Ovary (tissue), 9 donors: ENCODE data around the gene PLXNB3. TPM values are rescaled to one million over a fixed set of nuclear protein-coding genes. Genes with fewer than 3 reads are reported as not detected.

ENCODE experiments used
- DNase-seq, 5 donors: peaks; one replicate each; pipeline ENCODE4 v3.0.0-alpha.2; 2019 to 2020
- H3K27ac ChIP-seq, 2 donors: fragments of 200-600 bp; one replicate each; pipeline versions ENCODE4 v1.5.1 to v1.8.0; 2019 to 2022
- H3K27me3 ChIP-seq: fragments of 200-600 bp; one replicate; pipeline ENCODE4 v1.8.0; 2022
- H3K36me3 ChIP-seq: fragments of 200-600 bp; sonication (generic); one replicate; pipeline ENCODE4 v1.5.1; 2019
- H3K4me1 ChIP-seq: one replicate; pipeline ENCODE4 v1.8.1; 2013; ENCODE audit warnings: mild to moderate bottlenecking, moderate library complexity; ENCODE audit not compliant: insufficient read depth
- H3K4me3 ChIP-seq: fragments of 200-600 bp; sonication (generic); one replicate; pipeline ENCODE4 v1.5.1; 2017
- H3K9me3 ChIP-seq, 2 donors: fragments of 200-600 bp in 1 of 2; sonication (generic) in 1 of 2; one replicate each; pipeline versions ENCODE4 v1.5.1 to v1.8.1; 2013 to 2019; ENCODE audit warnings: mild to moderate bottlenecking in 1 of 2, moderate library complexity in 1 of 2
- EP300 ChIP-seq: sonication (generic); formaldehyde crosslinking; IDR thresholded peaks from one replicate; pipeline ENCODE4 v1.6.1; 2017; ENCODE audit warnings: antibody characterized with exemption
- POLR2A ChIP-seq: fragments of 450-650 bp; IDR thresholded peaks from one replicate; pipeline ENCODE4 v1.6.1; 2017; ENCODE audit warnings: antibody characterized with exemption, mild to moderate bottlenecking, moderate library complexity
- WGBS, 3 donors: extraction: QIAGEN DNeasy Blood & Tissue Kit in 1 of 3; methylation state at CpG; one replicate each; pipeline versions ENCODE4 v1.1.5 to v1.1.7; 2013 to 2017; 5-methylcytosine and 5-hydroxymethylcytosine counted together
- intact Hi-C, 4 donors: fragments of 100-400 bp; cut with DNase I; formaldehyde crosslinking; loops; one replicate each; pipeline versions ENCODE4 v1.11.0 to v1.15.1; 2022 to 2023
- polyA plus RNA-seq, 2 donors: library from polyadenylated mRNA; stranded (reverse); fragments of 200-250 nt in 1 of 2; fragments of 350-450 nt in 1 of 2; fragmentation: Illumina TruSeq in 1 of 2; extraction: RNeasy Lipid Tissue Mini Kit (QIAGEN cat#74804) in 1 of 2; gene quantifications; one replicate each; pipeline ENCODE4 v1.2.3, GENCODE V29; 2013 to 2014
- total RNA-seq, 7 donors: library from RNA; depleted of rRNA in 2 of 7; stranded (reverse); fragments of >200 nt in 2 of 7; fragmentation: NEBNext Ultra II Directional in 3 of 7; extraction: Animal tissue kit (Norgen Biotek cat#: 25700) in 3 of 7; gene quantifications; one replicate each; pipeline versions ENCODE4 v1.1.0 to v1.2.4, GENCODE V29; 2016 to 2023
- TF ChIP-seq, protein P1 (sequence below), 3 donors: fragments of 450-650 bp in 2 of 3; fragments of 200-600 bp in 1 of 3; IDR thresholded peaks; one replicate each; pipeline versions ENCODE4 v1.5.1 to v1.8.0; 2016 to 2022; ENCODE audit warnings: antibody characterized with exemption in 3 of 3, mild to moderate bottlenecking in 1 of 3
- donor health status: DM: no; HTN: no; CAD: no; lungs with moderate emphysema.
- donor health status: DM: no; HTN: no; CAD: no.
- donor health status: Bipolar disorder and iron deficiency.
- donor health status: DM: yes; HTN: yes; CAD: no.
- donor health status: DM: no; HTN: no; CAD: no.
- donor health status: DM: yes; HTN: yes; CAD: no.

Gene PLXNB3
- total and polyA plus RNA-seq, 9 donors: 0.46 to 5.0 (median 0.95) TPM

DNA sequence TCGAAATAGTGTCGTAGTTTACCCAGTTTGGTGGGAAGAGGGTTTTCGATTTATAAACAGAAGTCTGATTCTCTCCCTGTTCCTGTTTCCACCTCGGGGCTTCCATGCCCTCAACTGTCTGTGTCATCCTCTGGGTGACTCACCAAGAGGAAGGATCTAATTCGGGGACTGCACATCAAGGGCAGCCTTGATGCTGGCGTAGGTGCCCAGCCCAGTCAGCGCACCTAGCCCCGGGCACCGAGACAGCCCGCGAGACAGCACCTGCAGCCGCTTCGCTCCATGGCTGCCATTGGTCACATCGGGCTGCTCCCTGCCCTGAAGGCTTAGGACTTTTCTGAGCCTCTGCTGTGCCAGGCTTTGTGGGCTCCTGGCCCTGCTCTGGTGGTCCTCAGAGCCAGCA lies 31.6 kb upstream of the PLXNB3 start:
- WGBS, 3 donors: 91 to 93% (median 92%) methylated on average over 14 of the region's 14 CpGs
- intact Hi-C loops: no loop called here

DNA sequence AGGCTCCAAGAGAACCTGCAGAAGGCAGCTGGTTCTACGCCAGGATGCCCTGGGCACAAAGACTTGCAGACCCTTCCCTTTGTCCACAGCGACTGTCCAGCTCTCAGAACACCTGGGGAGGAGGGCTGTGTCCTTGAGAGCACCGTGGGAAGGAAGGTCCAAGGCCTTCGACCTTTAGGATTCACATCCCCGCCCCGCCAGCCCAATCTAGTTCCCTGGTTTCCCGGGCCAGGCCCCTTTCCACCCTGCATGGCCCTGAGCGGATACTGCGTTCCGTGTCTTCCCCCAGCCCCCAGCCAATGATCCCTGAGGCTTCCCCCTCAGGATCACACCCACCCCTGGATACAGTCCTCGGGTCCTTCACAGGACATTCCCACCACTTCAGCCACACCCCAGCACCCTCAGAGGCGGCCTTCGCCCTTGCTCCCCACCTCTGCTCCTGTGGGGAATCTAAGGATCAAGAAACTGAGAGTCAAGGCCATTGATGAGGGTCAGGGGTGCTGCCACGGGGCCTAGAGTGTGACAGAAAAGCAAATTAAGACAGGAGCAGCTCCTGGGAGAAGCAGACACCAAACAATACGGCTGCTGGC lies 30.3 kb upstream of the PLXNB3 start:
- Histone ChIP-seq H3K9me3 (no peaks in the 10 kb centered on the region), H3K27ac (no peak overlapping the region), H3K4me1 (no peaks in the 10 kb centered on the region), H3K4me3 (no peak overlapping the region), H3K27me3 (no peaks in the 10 kb centered on the region), H3K36me3 (no peaks in the 10 kb centered on the region)
- 80 to 89% (median 81%) methylated on average over 15 of the region's 15 CpGs for WGBS, 3 donors
- peak in 1 of 5 donors; percentile 14 for DNase-seq
- intact Hi-C loops: no loop called here
- TF ChIP-seq EP300 (no peak), POLR2A (no peak)
- TF ChIP-seq, protein P1, sequence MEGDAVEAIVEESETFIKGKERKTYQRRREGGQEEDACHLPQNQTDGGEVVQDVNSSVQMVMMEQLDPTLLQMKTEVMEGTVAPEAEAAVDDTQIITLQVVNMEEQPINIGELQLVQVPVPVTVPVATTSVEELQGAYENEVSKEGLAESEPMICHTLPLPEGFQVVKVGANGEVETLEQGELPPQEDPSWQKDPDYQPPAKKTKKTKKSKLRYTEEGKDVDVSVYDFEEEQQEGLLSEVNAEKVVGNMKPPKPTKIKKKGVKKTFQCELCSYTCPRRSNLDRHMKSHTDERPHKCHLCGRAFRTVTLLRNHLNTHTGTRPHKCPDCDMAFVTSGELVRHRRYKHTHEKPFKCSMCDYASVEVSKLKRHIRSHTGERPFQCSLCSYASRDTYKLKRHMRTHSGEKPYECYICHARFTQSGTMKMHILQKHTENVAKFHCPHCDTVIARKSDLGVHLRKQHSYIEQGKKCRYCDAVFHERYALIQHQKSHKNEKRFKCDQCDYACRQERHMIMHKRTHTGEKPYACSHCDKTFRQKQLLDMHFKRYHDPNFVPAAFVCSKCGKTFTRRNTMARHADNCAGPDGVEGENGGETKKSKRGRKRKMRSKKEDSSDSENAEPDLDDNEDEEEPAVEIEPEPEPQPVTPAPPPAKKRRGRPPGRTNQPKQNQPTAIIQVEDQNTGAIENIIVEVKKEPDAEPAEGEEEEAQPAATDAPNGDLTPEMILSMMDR (IDR thresholded peaks at IDR 0.05): no peak

More for the DNA sequence above, 31.6 kb upstream of the PLXNB3 start:
- Histone ChIP-seq H3K36me3 (no peaks in the 10 kb centered on the region), H3K27me3 (no peaks in the 10 kb centered on the region), H3K9me3 (no peaks in the 10 kb centered on the region), H3K4me3 (no peak overlapping the region), H3K4me1 (no peaks in the 10 kb centered on the region), H3K27ac (no peak overlapping the region)
- TF ChIP-seq EP300 (no peak), POLR2A (no peak)
- TF ChIP-seq, protein P1 (IDR thresholded peaks at IDR 0.05): no peak
- no peak for DNase-seq

DNA sequence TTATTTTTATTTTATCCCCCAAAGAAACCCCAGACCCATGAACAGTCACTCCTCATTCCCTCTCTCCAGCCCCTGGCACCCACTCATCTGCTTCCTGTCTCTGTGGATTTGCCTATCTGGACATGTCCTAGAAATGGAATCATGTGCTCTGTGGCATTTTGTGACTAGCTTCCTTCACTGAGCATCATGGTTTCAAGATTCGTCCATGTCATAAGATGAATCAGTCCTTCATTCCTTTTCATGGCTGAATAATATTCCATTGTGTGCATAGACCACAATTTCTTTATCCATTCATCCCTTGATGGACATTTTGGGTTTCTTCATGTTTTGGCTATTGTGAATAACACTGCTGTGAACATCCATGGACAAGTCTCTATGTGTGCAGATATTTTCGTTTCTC lies 29.2 kb upstream of the PLXNB3 start:
- H3K36me3 ChIP-seq: no peaks in the 10 kb centered on the region
- DNase-seq: no peak
- intact Hi-C loops: no loop called here
- H3K27ac ChIP-seq: no peak overlapping the region
- H3K9me3 ChIP-seq: no peaks in the 10 kb centered on the region
- TF ChIP-seq POLR2A (no peak), EP300 (no peak)
- TF ChIP-seq, protein P1 (IDR thresholded peaks at IDR 0.05): no peak
- WGBS, 3 donors: 79 to 91% (median 82%) methylated on average over 2 of the region's 2 CpGs
- H3K4me1 ChIP-seq: no peaks in the 10 kb centered on the region
- H3K27me3 ChIP-seq: no peaks in the 10 kb centered on the region
- H3K4me3 ChIP-seq: no peak overlapping the region

DNA sequence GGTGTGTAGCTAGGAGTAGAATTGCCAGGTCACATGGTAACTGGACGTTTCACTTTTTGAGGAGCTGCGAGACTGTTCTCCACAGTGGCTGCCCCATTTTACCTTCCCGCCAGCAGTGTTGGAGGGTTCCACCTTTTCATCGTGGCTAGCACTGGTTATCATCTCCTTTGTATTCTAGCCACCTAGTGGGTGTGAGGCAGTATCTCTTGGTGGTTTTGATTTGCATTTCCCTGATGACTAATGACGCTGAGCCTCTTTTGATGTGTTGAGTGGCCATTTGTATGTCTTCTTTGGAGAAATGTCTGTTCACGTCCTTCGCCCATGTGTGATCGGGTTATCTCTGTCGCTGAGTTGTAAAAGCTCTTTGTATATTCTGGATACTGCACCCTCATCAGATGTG lies 28.8 kb upstream of the PLXNB3 start:
- TF ChIP-seq EP300 (no peak), POLR2A (no peak)
- TF ChIP-seq, protein P1 (IDR thresholded peaks at IDR 0.05): no peak

More for the DNA sequence above, 28.8 kb upstream of the PLXNB3 start:
- H3K4me3 ChIP-seq: no peak overlapping the region
- no peaks in the 10 kb centered on the region for H3K27me3 ChIP-seq
- 85 to 87% (median 85%) methylated on average over 9 of the region's 9 CpGs for WGBS, 3 donors
- intact Hi-C loops: no loop called here
- H3K9me3 ChIP-seq: no peaks in the 10 kb centered on the region
- no peak overlapping the region for H3K27ac ChIP-seq
- DNase-seq: no peak
- H3K36me3 ChIP-seq: no peaks in the 10 kb centered on the region
- no peaks in the 10 kb centered on the region for H3K4me1 ChIP-seq
